Liver (tissue), 9 donors: ENCODE data around the gene TCF7L1. TPM values are rescaled to one million over a fixed set of nuclear protein-coding genes. Genes with fewer than 3 reads are reported as not detected.

Experiments
- DNase-seq: peaks from one replicate; pipeline ENCODE4 v3.0.0-alpha.2; 2017; ENCODE audit warnings: low spot score
- H3K27ac ChIP-seq, 2 donors: one replicate each; pipeline ENCODE4 v1.7.0; 2013; ENCODE audit warnings: inconsistent platforms in 2 of 2, low read length in 2 of 2, control low read depth in 1 of 2, low read depth in 1 of 2, mild to moderate bottlenecking in 1 of 2
- H3K27me3 ChIP-seq, 4 donors: one replicate each; pipeline versions ENCODE4 v1.6.1 to v1.7.0; 2013; ENCODE audit warnings: low read length in 3 of 4, inconsistent platforms in 1 of 4, mild to moderate bottlenecking in 1 of 4, moderate library complexity in 1 of 4; ENCODE audit not compliant: control insufficient read depth in 4 of 4, insufficient read depth in 4 of 4
- H3K36me3 ChIP-seq, 4 donors: one replicate each; pipeline versions ENCODE4 v1.6.1 to v1.7.0; 2013; ENCODE audit warnings: low read length in 3 of 4, mild to moderate bottlenecking in 3 of 4, low read depth in 1 of 4, moderate library complexity in 1 of 4; ENCODE audit not compliant: control insufficient read depth in 4 of 4, insufficient read depth in 3 of 4
- H3K4me1 ChIP-seq, 4 donors: one replicate each; pipeline versions ENCODE4 v1.6.1 to v1.7.0; 2013; ENCODE audit warnings: low read length in 3 of 4, mild to moderate bottlenecking in 3 of 4, moderate library complexity in 1 of 4; ENCODE audit not compliant: control insufficient read depth in 4 of 4, insufficient read depth in 4 of 4
- H3K4me3 ChIP-seq, 3 donors: one replicate each; pipeline versions ENCODE4 v1.6.1 to v1.7.0; 2013; ENCODE audit warnings: low read length in 3 of 3, control low read depth in 1 of 3, low read depth in 1 of 3, mild to moderate bottlenecking in 1 of 3
- H3K9ac ChIP-seq, 2 donors: one replicate each; pipeline ENCODE4 v1.7.0; 2013; ENCODE audit warnings: low read length in 2 of 2, mild to moderate bottlenecking in 2 of 2, moderate library complexity in 2 of 2, control low read depth in 1 of 2, low read depth in 1 of 2
- H3K9me3 ChIP-seq, 4 donors: one replicate each; pipeline versions ENCODE4 v1.6.1 to v1.7.0; 2013; ENCODE audit warnings: low read length in 3 of 4; ENCODE audit not compliant: control insufficient read depth in 4 of 4
- ATF3 ChIP-seq: IDR thresholded peaks from 2 replicates; pipeline ENCODE4 v1.6.1; 2016; ENCODE audit warnings: antibody characterized with exemption
- CTCF ChIP-seq: fragments of 150-350 bp; IDR thresholded peaks from 2 replicates; pipeline ENCODE4 v1.5.1; 2017; ENCODE audit warnings: improper control_type of control experiment, low read depth, low read length; ENCODE audit not compliant: missing input control
- EGR1 ChIP-seq, 2 donors: IDR thresholded peaks; 2 replicates each; pipeline ENCODE4 v1.6.1; 2016 to 2018; ENCODE audit warnings: antibody characterized with exemption in 2 of 2, low read depth in 2 of 2
- FOXA1 ChIP-seq: IDR thresholded peaks from 2 replicates; pipeline ENCODE4 v1.6.1; 2016; ENCODE audit warnings: antibody characterized with exemption
- GABPA ChIP-seq, 2 donors: IDR thresholded peaks in 1 of 2; conservative IDR thresholded peaks in 1 of 2; 2 replicates each; pipeline ENCODE4 v1.6.1; 2016; ENCODE audit warnings: antibody characterized with exemption in 2 of 2, mild to moderate bottlenecking in 1 of 2, moderate library complexity in 1 of 2
- HNF4A ChIP-seq, 2 donors: conservative IDR thresholded peaks; 2 replicates each; pipeline ENCODE4 v1.6.1; 2016; ENCODE audit warnings: antibody characterized with exemption in 2 of 2, mild to moderate bottlenecking in 2 of 2
- HNF4G ChIP-seq: IDR thresholded peaks from 2 replicates; pipeline ENCODE4 v1.6.1; 2016; ENCODE audit warnings: antibody characterized with exemption
- JUND ChIP-seq, 2 donors: IDR thresholded peaks; 2 replicates each; pipeline ENCODE4 v1.6.1; 2016; ENCODE audit warnings: antibody characterized with exemption in 2 of 2
- MAX ChIP-seq: IDR thresholded peaks from 2 replicates; pipeline ENCODE4 v1.6.1; 2016; ENCODE audit warnings: antibody characterized with exemption
- NR2F2 ChIP-seq: IDR thresholded peaks from 2 replicates; pipeline ENCODE4 v1.6.1; 2016; ENCODE audit warnings: antibody characterized with exemption
- RAD21 ChIP-seq, 2 donors: IDR thresholded peaks; 2 replicates each; pipeline ENCODE4 v1.6.1; 2016; ENCODE audit warnings: antibody characterized with exemption in 2 of 2, mild to moderate bottlenecking in 2 of 2
- REST ChIP-seq: IDR thresholded peaks from 2 replicates; pipeline ENCODE4 v1.6.1; 2016; ENCODE audit warnings: antibody characterized with exemption, mild to moderate bottlenecking
- RXRA ChIP-seq, 2 donors: IDR thresholded peaks; 2 replicates each; pipeline ENCODE4 v1.6.1; 2017 to 2018; ENCODE audit warnings: antibody characterized with exemption in 2 of 2, mild to moderate bottlenecking in 1 of 2
- SP1 ChIP-seq: IDR thresholded peaks from 2 replicates; pipeline ENCODE4 v1.6.1; 2018; ENCODE audit warnings: antibody characterized with exemption, mild to moderate bottlenecking
- TAF1 ChIP-seq: conservative IDR thresholded peaks from 2 replicates; pipeline ENCODE4 v1.6.1; 2016; ENCODE audit warnings: antibody characterized with exemption, mild to moderate bottlenecking
- YY1 ChIP-seq: IDR thresholded peaks from 2 replicates; pipeline ENCODE4 v1.6.1; 2016; ENCODE audit warnings: antibody characterized with exemption, mild to moderate bottlenecking
- ZBTB33 ChIP-seq: IDR thresholded peaks from 2 replicates; pipeline ENCODE4 v1.6.1; 2016; ENCODE audit warnings: antibody characterized with exemption
- WGBS: extraction: QIAGEN DNeasy Blood & Tissue Kit; methylation state at CpG from one replicate; pipeline ENCODE4 v1.1.7; 2013; 5-methylcytosine and 5-hydroxymethylcytosine counted together
- polyA plus RNA-seq, 2 donors: library from polyadenylated mRNA; stranded (reverse) in 1 of 2; unstranded in 1 of 2; fragments of 200-250 nt in 1 of 2; fragments of >200 nt in 1 of 2; fragmentation: Nextera tagmentation in 1 of 2; extraction: Ambion mirVana in 1 of 2; gene quantifications; one replicate each; pipeline versions ENCODE4 v1.2.1 to v1.2.3, GENCODE V29; 2013 to 2015
- total RNA-seq, 2 donors: library from RNA; depleted of rRNA; stranded (reverse); fragments of >200 nt; gene quantifications; one replicate each; pipeline ENCODE4 v1.2.3, GENCODE V29; 2014
- donor health status: healthy.
- donor health status: healthy.
- donor health status: healthy.
- donor health status: healthy.
- donor health status: healthy.

TCF7L1 gene
- total and polyA plus RNA-seq, 4 donors, result 1.6 to 6.0 (median 4.8) TPM

- Histone ChIP-seq H3K27ac (no peak overlapping the region), H3K27me3 (no peaks in the 10 kb centered on the region), H3K4me1 (no peaks in the 10 kb centered on the region), H3K4me3 (no peak overlapping the region), H3K9me3 (no peaks in the 10 kb centered on the region), H3K36me3 (no peaks in the 10 kb centered on the region), H3K9ac (no peak overlapping the region)
- TF ChIP-seq EGR1 (IDR thresholded peaks at IDR 0.05; ENCODE audit: low read depth in 2 of 2) (no peak), CTCF (no peak), ZBTB33 (no peak), RXRA (IDR thresholded peaks at IDR 0.05) (no peak), JUND (IDR thresholded peaks at IDR 0.05) (no peak), HNF4G (no peak), FOXA1 (no peak)
- no peak for DNase-seq
- WGBS, result 56% methylated on average over 3 of the region's 3 CpGs
Observed at GRCh38 chr2:85222792-85223191, 89.6 kb downstream of the TCF7L1 start.

- no peak for DNase-seq
- 91% methylated on average over 8 of the region's 8 CpGs for WGBS
- Histone ChIP-seq H3K27ac (no peak overlapping the region), H3K9ac (no peak overlapping the region), H3K4me3 (no peak overlapping the region), H3K4me1 (no peaks in the 10 kb centered on the region), H3K36me3 (no peaks in the 10 kb centered on the region), H3K27me3 (no peaks in the 10 kb centered on the region), H3K9me3 (no peaks in the 10 kb centered on the region)
- TF ChIP-seq JUND (IDR thresholded peaks at IDR 0.05) (no peak), EGR1 (IDR thresholded peaks at IDR 0.05; ENCODE audit: low read depth in 2 of 2) (no peak), ATF3 (no peak), HNF4A (conservative IDR thresholded peaks at IDR 0.05) (no peak), TAF1 (no peak), YY1 (no peak), REST (no peak), NR2F2 (no peak), MAX (no peak), ZBTB33 (no peak), CTCF (no peak), FOXA1 (no peak), HNF4G (no peak), RAD21 (IDR thresholded peaks at IDR 0.05) (no peak), GABPA (IDR thresholded peaks at IDR 0.05 in 1 of 2, conservative IDR thresholded peaks at IDR 0.05 in 1 of 2) (no peak), SP1 (no peak)
Observed at GRCh38 chr2:85226783-85227182, 93.6 kb downstream of the TCF7L1 start.
